ENCODE data around the gene TTC28. TPM values are rescaled to one million over a fixed set of nuclear protein-coding genes. Genes with fewer than 3 reads are reported as not detected.

The TTC28 gene
- total and polyA plus RNA-seq, 2 donors (not counting 3 experiments of a cell fraction or from before 2014, with no cell fraction given), result 16.5 to 51.1 TPM

DNA sequence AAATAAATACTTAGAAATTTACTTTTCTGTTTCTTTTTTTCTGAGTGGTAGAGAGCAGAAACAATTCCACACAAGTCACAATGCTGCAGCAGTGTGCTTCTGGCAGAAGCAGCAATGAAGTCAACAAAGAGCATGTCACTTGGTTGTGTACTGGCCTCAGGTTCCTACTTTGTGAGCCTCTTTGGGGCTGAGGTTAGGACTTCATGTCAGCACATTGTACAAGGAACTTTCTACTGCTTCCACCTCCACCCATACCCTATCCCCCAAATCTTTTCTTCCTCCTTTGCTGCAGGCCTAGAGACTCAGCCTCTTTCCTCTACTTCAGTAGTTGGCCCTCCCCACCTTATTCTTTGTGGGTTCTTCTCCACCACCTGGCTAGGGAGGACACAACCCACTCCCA lies 507.9 kb downstream of the TTC28 start:
- Histone ChIP-seq H3K9ac (replicated peaks; ENCODE audit: extremely low read depth, insufficient read depth, low read length) (no peak overlapping the region), H3K27me3 (ENCODE audit: control insufficient read depth in 2 of 2, insufficient read depth in 2 of 2, low read length in 2 of 2) (no peaks in the 10 kb centered on the region), H3K36me3 (ENCODE audit: control insufficient read depth in 2 of 2, extremely low read depth in 1 of 2, insufficient read depth in 2 of 2, low read length in 2 of 2) (no peaks in the 10 kb centered on the region), H2AFZ (ENCODE audit: low read depth, low read length) (no peak overlapping the region), H3K4me1 (ENCODE audit: control insufficient read depth, extremely low read depth, insufficient read depth, low read length) (peaks cover 8% of the 10 kb centered on the region), H3K79me2 (ENCODE audit: control insufficient read depth, insufficient read depth, low read length) (no peaks in the 10 kb centered on the region), H3K9me1 (replicated peaks; ENCODE audit: control insufficient read depth, extremely low read depth, insufficient read depth, low read length) (no peaks in the 10 kb centered on the region), H3K4me3 (replicated peaks in 1 of 3; ENCODE audit: insufficient read depth in 1 of 3, low read depth in 1 of 3, low read length in 3 of 3) (no peak overlapping the region), H3K4me2 (ENCODE audit: insufficient read depth, low read length) (no peak overlapping the region), H3K9me3 (replicated peaks; ENCODE audit: control insufficient read depth, insufficient read depth, low read length) (no peaks in the 10 kb centered on the region), H4K20me1 (replicated peaks; ENCODE audit: control insufficient read depth, extremely low read depth, insufficient read depth, low read length) (no peaks in the 10 kb centered on the region), H3K27ac (ENCODE audit: insufficient read depth, low read depth, low read length) (no peak overlapping the region)
- CTCF ChIA-PET, result interaction anchor here (1.5 kb wide), 1 partner anchor 12 kb away, joined by 4 read pairs; no protein-coding TSS in a partner anchor
- POLR2A ChIA-PET, result no interaction called here
- TF ChIP-seq FOS (IDR thresholded peaks at IDR 0.05; ENCODE audit: borderline replicate concordance, insufficient read depth, low read length) (no peak), MYC (IDR thresholded peaks at IDR 0.05; ENCODE audit: low read depth, low read length) (no peak), JUN (IDR thresholded peaks at IDR 0.05; ENCODE audit: borderline replicate concordance, insufficient read depth, insufficient read length, low read depth) (no peak), POLR2A (IDR thresholded peaks at IDR 0.05; ENCODE audit: low read depth, low read length) (no peak), EZH2 (IDR thresholded peaks at IDR 0.05; ENCODE audit: borderline replicate concordance, low read depth, low read length, severe bottlenecking) (no peak), POLR2AphosphoS5 (IDR thresholded peaks at IDR 0.05; ENCODE audit: insufficient read depth, low read depth, low read length) (no peak), GATA2 (IDR thresholded peaks at IDR 0.05; ENCODE audit: insufficient read depth, insufficient read length, low read depth, low read length) (no peak)
- TF ChIP-seq, protein P1, sequence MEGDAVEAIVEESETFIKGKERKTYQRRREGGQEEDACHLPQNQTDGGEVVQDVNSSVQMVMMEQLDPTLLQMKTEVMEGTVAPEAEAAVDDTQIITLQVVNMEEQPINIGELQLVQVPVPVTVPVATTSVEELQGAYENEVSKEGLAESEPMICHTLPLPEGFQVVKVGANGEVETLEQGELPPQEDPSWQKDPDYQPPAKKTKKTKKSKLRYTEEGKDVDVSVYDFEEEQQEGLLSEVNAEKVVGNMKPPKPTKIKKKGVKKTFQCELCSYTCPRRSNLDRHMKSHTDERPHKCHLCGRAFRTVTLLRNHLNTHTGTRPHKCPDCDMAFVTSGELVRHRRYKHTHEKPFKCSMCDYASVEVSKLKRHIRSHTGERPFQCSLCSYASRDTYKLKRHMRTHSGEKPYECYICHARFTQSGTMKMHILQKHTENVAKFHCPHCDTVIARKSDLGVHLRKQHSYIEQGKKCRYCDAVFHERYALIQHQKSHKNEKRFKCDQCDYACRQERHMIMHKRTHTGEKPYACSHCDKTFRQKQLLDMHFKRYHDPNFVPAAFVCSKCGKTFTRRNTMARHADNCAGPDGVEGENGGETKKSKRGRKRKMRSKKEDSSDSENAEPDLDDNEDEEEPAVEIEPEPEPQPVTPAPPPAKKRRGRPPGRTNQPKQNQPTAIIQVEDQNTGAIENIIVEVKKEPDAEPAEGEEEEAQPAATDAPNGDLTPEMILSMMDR (IDR thresholded peaks at IDR 0.05; ENCODE audit: extremely low read depth in 1 of 2, insufficient read depth in 1 of 2, low read depth in 1 of 2, low read length in 2 of 2), result no peak
- TF ChIP-seq, protein P2, sequence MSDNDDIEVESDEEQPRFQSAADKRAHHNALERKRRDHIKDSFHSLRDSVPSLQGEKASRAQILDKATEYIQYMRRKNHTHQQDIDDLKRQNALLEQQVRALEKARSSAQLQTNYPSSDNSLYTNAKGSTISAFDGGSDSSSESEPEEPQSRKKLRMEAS (IDR thresholded peaks at IDR 0.05; ENCODE audit: insufficient read depth, insufficient read length), result no peak
- dilution Hi-C loops (cut with MboI; ENCODE audit: extremely low pct_ligation_motif_present, low sequenced_read_pairs) (no loop called here), intact Hi-C loops (cut with micrococcal nuclease) (no loop called here)
- no TSS peak for BruUV-seq (replicated peaks)
- DNase-seq (ENCODE audit: low read depth, low spot score), result no peak
- no peak for FAIRE-seq

All from endothelial cell of umbilical vein (primary cell).